ENCODE results near the gene LPP. TPM values are rescaled to one million over a fixed set of nuclear protein-coding genes. Genes with fewer than 3 reads are reported as not detected.
A peak's percentile ranks its signal among the peaks of the same experiment; 100 is the strongest.
"Not testable (repeated sequence)": the region's sequence is repeated elsewhere in the genome, so short reads cannot be mapped to it uniquely, and the experiment has no call there.

The LPP gene
- total RNA-seq, 1 donor from 2014 or later, result 26.3 TPM

GRCh38 chr3:188396251-188396650 is 242.3 kb downstream of the LPP start:
- no peak for DNase-seq (ENCODE audit: low read depth)

GRCh38 chr3:188396900-188397299 is 242.9 kb downstream of the LPP start:
- DNase-seq (ENCODE audit: low read depth), result no peak

GRCh38 chr3:188397766-188398705 is 244.1 kb downstream of the LPP start:
- DNase-seq (ENCODE audit: low read depth), result no peak

- no peak for DNase-seq (ENCODE audit: low read depth)
Measured at GRCh38 chr3:188400494-188401243, 246.7 kb downstream of the LPP start.

- no peak for DNase-seq (ENCODE audit: low read depth)
Measured at GRCh38 chr3:188401244-188401993, 247.5 kb downstream of the LPP start.

- DNase-seq (ENCODE audit: low read depth), result no peak
Measured at GRCh38 chr3:188402229-188402628, 248.3 kb downstream of the LPP start.

GRCh38 chr3:188403404-188403803 is 249.4 kb downstream of the LPP start:
- DNase-seq (ENCODE audit: low read depth), result no peak

GRCh38 chr3:188404124-188404523 is 250.2 kb downstream of the LPP start:
- DNase-seq (ENCODE audit: low read depth), result no peak

- DNase-seq (ENCODE audit: low read depth), result no peak
Measured at GRCh38 chr3:188404701-188405100, 250.7 kb downstream of the LPP start.

- DNase-seq (ENCODE audit: low read depth), result no peak
Measured at GRCh38 chr3:188407158-188407880, 253.4 kb downstream of the LPP start.

GRCh38 chr3:188408831-188409230 is 254.9 kb downstream of the LPP start:
- DNase-seq (ENCODE audit: low read depth), result no peak

GRCh38 chr3:188411750-188412149 is 257.8 kb downstream of the LPP start:
- DNase-seq (ENCODE audit: low read depth), result no peak

GRCh38 chr3:188415196-188415595 is 261.2 kb downstream of the LPP start:
- DNase-seq (ENCODE audit: low read depth), result no peak

GRCh38 chr3:188416041-188416440 is 262.1 kb downstream of the LPP start:
- DNase-seq (ENCODE audit: low read depth), result no peak

GRCh38 chr3:188417271-188417696 is 263.3 kb downstream of the LPP start:
- DNase-seq (ENCODE audit: low read depth), result no peak

- no peak for DNase-seq (ENCODE audit: low read depth)
Measured at GRCh38 chr3:188417766-188418165, 263.8 kb downstream of the LPP start.

GRCh38 chr3:188421151-188421821 is 267.3 kb downstream of the LPP start:
- DNase-seq (ENCODE audit: low read depth), result peak; percentile 57

GRCh38 chr3:188421836-188422540 is 268.0 kb downstream of the LPP start:
- DNase-seq (ENCODE audit: low read depth), result peak; percentile 45

- DNase-seq (ENCODE audit: low read depth), result not testable (repeated sequence)
Measured at GRCh38 chr3:188427981-188428380, 274.0 kb downstream of the LPP start.

- DNase-seq (ENCODE audit: low read depth), result peak; percentile 21
Measured at GRCh38 chr3:188431040-188431439, 277.1 kb downstream of the LPP start.

Measured in myocyte (in vitro differentiated cells).